HepG2 (cell line): ENCODE results near the gene S1PR2. TPM values are rescaled to one million over a fixed set of nuclear protein-coding genes. Genes with fewer than 3 reads are reported as not detected.

ENCODE experiments used
- ARHGAP35 ChIP-seq: sonication (generic); formaldehyde crosslinking; IDR thresholded peaks from 2 replicates; pipeline ENCODE4 v1.9.0; 2022; ENCODE audit warnings: mild to moderate bottlenecking, inconsistent platforms, moderate library complexity, missing genetic modification reagents, borderline replicate concordance
- BRCA1 ChIP-seq: sonication (generic); formaldehyde crosslinking; IDR thresholded peaks from 2 replicates; pipeline ENCODE4 v1.4.0; 2020; ENCODE audit warnings: missing genetic modification reagents
- GATA4 ChIP-seq: sonication (generic); IDR thresholded peaks from 2 replicates; pipeline ENCODE4 v1.6.1; 2016; ENCODE audit warnings: antibody characterized with exemption, low read depth, borderline replicate concordance
- GTF2F1 ChIP-seq: fragments of 150-350 bp; IDR thresholded peaks from 2 replicates; pipeline ENCODE4 v1.6.1; 2014; ENCODE audit warnings: low read length
- HIC2 ChIP-seq: sonication (generic); formaldehyde crosslinking; IDR thresholded peaks from 2 replicates; pipeline ENCODE4 v1.9.0; 2022; ENCODE audit warnings: low read depth, missing genetic modification reagents
- HNRNPL ChIP-seq: fragments of 200-400 bp; formaldehyde crosslinking; IDR thresholded peaks from 2 replicates; pipeline ENCODE4 v1.6.1; 2017; ENCODE audit warnings: mild to moderate bottlenecking, low read depth, low read length
- KAT8 ChIP-seq: IDR thresholded peaks from 2 replicates; pipeline ENCODE4 v1.6.1; 2016; ENCODE audit warnings: missing genetic modification reagents, missing compliant biosample characterization
- MBD4 ChIP-seq: IDR thresholded peaks from 2 replicates; pipeline ENCODE4 v1.6.1; 2012; ENCODE audit warnings: low read length, inconsistent platforms, borderline replicate concordance
- MNT ChIP-seq: fragments of 450-650 bp; IDR thresholded peaks from 2 replicates; pipeline ENCODE4 v1.6.1; 2016
- MXI1 ChIP-seq: IDR thresholded peaks from 3 replicates; pipeline ENCODE4 v1.6.1; 2012; ENCODE audit warnings: low read depth, low read length, inconsistent platforms, borderline replicate concordance
- NFAT5 ChIP-seq: sonication (generic); formaldehyde crosslinking; IDR thresholded peaks from 2 replicates; pipeline ENCODE4 v1.4.0; 2020; ENCODE audit warnings: missing genetic modification reagents
- NFRKB ChIP-seq: fragments of 450-650 bp; IDR thresholded peaks from 2 replicates; pipeline ENCODE4 v1.6.1; 2017
- NONO ChIP-seq, 2 experiments: fragments of 450-650 bp in 1 of 2; sonication (generic) in 1 of 2; formaldehyde crosslinking in 1 of 2; IDR thresholded peaks in 1 of 2; conservative IDR thresholded peaks in 1 of 2; 2 replicates each; pipeline versions ENCODE4 v1.6.1 to v1.8.0; 2017 to 2022; ENCODE audit warnings: mild to moderate bottlenecking in 1 of 2, missing genetic modification reagents in 1 of 2, moderate library complexity in 1 of 2
- NR2C2 ChIP-seq: sonication (generic); formaldehyde crosslinking; IDR thresholded peaks from 2 replicates; pipeline ENCODE4 v1.4.0; 2020; ENCODE audit warnings: missing genetic modification reagents, mild to moderate bottlenecking, moderate library complexity, borderline replicate concordance
- SRSF1 ChIP-seq: fragments of 200-400 bp; formaldehyde crosslinking; optimal IDR thresholded peaks from 2 replicates; pipeline ENCODE3; 2017; ENCODE audit warnings: mild to moderate bottlenecking, low read depth, low read length, moderate library complexity
- TCF12 ChIP-seq, 2 experiments: fragments of 450-650 bp in 1 of 2; sonication (generic) in 1 of 2; formaldehyde crosslinking in 1 of 2; IDR thresholded peaks; 2 replicates each; pipeline versions ENCODE4 v1.6.1 to v1.8.0; 2017 to 2022; ENCODE audit warnings: antibody characterized with exemption in 1 of 2, mild to moderate bottlenecking in 1 of 2, missing genetic modification reagents in 1 of 2, moderate library complexity in 1 of 2
- ZNF253 ChIP-seq: sonication (generic); formaldehyde crosslinking; IDR thresholded peaks from 2 replicates; pipeline ENCODE4 v1.8.0; 2022; ENCODE audit warnings: mild to moderate bottlenecking, missing genetic modification reagents, borderline replicate concordance
- ZNF562 ChIP-seq: sonication (generic); formaldehyde crosslinking; IDR thresholded peaks from 2 replicates; pipeline ENCODE4 v1.8.0; 2022; ENCODE audit warnings: missing genetic modification reagents, borderline replicate concordance
- ZNF709 ChIP-seq: sonication (generic); formaldehyde crosslinking; IDR thresholded peaks from 2 replicates; pipeline ENCODE4 v1.5.0; 2020; ENCODE audit warnings: mild to moderate bottlenecking, missing genetic modification reagents
- polyA plus RNA-seq, 8 experiments: library from polyadenylated mRNA; depleted of rRNA in 3 of 8; stranded (reverse) in 7 of 8; unstranded in 1 of 8; fragments of >200 nt; fragmentation: Illumina TruSeq in 4 of 8; extraction: Trizol in 4 of 8; gene quantifications; 2 replicates each; pipeline versions ENCODE4 v1.2.1 to v1.2.3, GENCODE V29; 2011 to 2016; ENCODE audit warnings: low read depth in 4 of 8, missing spikeins in 1 of 8, mixed read lengths in 1 of 8; ENCODE audit not compliant: insufficient read depth in 1 of 8
- total RNA-seq, 5 experiments: library from RNA; depleted of rRNA; stranded (reverse); fragments of >200 nt; fragmentation: Illumina TruSeq; extraction: Trizol; gene quantifications; 2 replicates each; pipeline ENCODE4 v1.2.3, GENCODE V29; 2016; ENCODE audit warnings: low read depth in 1 of 5

The S1PR2 gene
- total and polyA plus RNA-seq, 2 of the 13 experiments (the other 11 are each of a cell fraction or from before 2014, with no cell fraction given): 0.91 to 1.3 TPM

GRCh38 chr19:10270616-10271394 lies 39.7 kb upstream of the S1PR2 start, which contains the start of gene ICAM1 (continued):
- TF ChIP-seq GATA4 (peak; percentile 70; the same call in 1 of the 2 replicates), ARHGAP35 (CRISPR knock-in tag) (peak; percentile 83; the same call in 1 of the 2 replicates), NONO (IDR thresholded peaks at IDR 0.05) (no peak), NONO (CRISPR knock-in tag; conservative IDR thresholded peaks at IDR 0.05) (no peak; the same call in 1 of the 2 replicates), ZNF253 (CRISPR knock-in tag) (peak; percentile 82; the same call in 1 of the 2 replicates), MNT (peak; percentile 35; the same call in 1 of the 2 replicates), KAT8 (CRISPR knock-in tag) (peak; percentile 92), NR2C2 (CRISPR knock-in tag) (peak; percentile 84), HIC2 (CRISPR knock-in tag) (peak; percentile 69; the same call in 1 of the 2 replicates), NFRKB (no peak), HNRNPL (peak; percentile 80; the same call in 1 of the 2 replicates), SRSF1 (peak; percentile 43), NFAT5 (CRISPR knock-in tag) (0 out of 2 replicates have a peak, but pooled peaks have one; percentile 31), BRCA1 (CRISPR knock-in tag) (no peak; the same call in 1 of the 2 replicates), ZNF709 (CRISPR knock-in tag) (peak; percentile 69), TCF12 (IDR thresholded peaks at IDR 0.05) (no peak), TCF12 (CRISPR knock-in tag; IDR thresholded peaks at IDR 0.05) (peak; percentile 89; the same call in 1 of the 2 replicates), MBD4 (no peak), MXI1 (peak; percentile 100), GTF2F1 (no peak), ZNF562 (CRISPR knock-in tag) (no peak)
